NCI-H1417 (cell line): ENCODE results near the gene NPM1.
"Not testable (repeated sequence)": the region's sequence is repeated elsewhere in the genome, so short reads cannot be mapped to it uniquely, and the experiment has no call there.

Experiments used
- DNase-seq, 3 experiments: peaks; one replicate each; lab custom pipeline; 2025; lab: John Stamatoyannopoulos, UW

The NPM1 gene

GRCh38 chr5:171413153-171413910, 25.7 kb downstream of the NPM1 start:
- DNase-seq: no peak

GRCh38 chr5:171413993-171414392, 26.3 kb downstream of the NPM1 start:
- not testable (repeated sequence) for DNase-seq

- peak in 1 of 3 experiments; percentile 19 for DNase-seq
Measured at GRCh38 chr5:171415115-171415730, 27.6 kb downstream of the NPM1 start.

- no peak for DNase-seq
Measured at GRCh38 chr5:171416160-171417049, 28.8 kb downstream of the NPM1 start.

- DNase-seq: peak; percentile 30 to 70 (median 68)
Measured at GRCh38 chr5:171418316-171418981, 30.8 kb downstream of the NPM1 start.

GRCh38 chr5:171418982-171419687, 31.5 kb downstream of the NPM1 start, which contains the start of gene FGF18:
FGF18 (plus strand) TSS chr5:171419647; CDS start chr5:171420200, 553 bp downstream.
- peak in 2 of 3 experiments; percentile 72 for DNase-seq

GRCh38 chr5:171419688-171420430, 32.2 kb downstream of the NPM1 start:
- DNase-seq: no peak

- DNase-seq: no peak
Measured at GRCh38 chr5:171420431-171421241, 33.0 kb downstream of the NPM1 start.

- peak in 1 of 3 experiments; percentile 33 for DNase-seq
Measured at GRCh38 chr5:171421331-171422262, 33.9 kb downstream of the NPM1 start.

- no peak for DNase-seq
Measured at GRCh38 chr5:171422495-171422894, 34.8 kb downstream of the NPM1 start.

GRCh38 chr5:171422902-171423663, 35.4 kb downstream of the NPM1 start:
- no peak for DNase-seq

- DNase-seq: no peak
Measured at GRCh38 chr5:171424726-171425125, 37.1 kb downstream of the NPM1 start.

GRCh38 chr5:171425596-171426244, 38.1 kb downstream of the NPM1 start:
- DNase-seq: no peak

- DNase-seq: no peak
Measured at GRCh38 chr5:171426266-171426665, 38.6 kb downstream of the NPM1 start.

- no peak for DNase-seq
Measured at GRCh38 chr5:171426680-171427079, 39.0 kb downstream of the NPM1 start.

- DNase-seq: no peak
Measured at GRCh38 chr5:171427318-171428167, 39.9 kb downstream of the NPM1 start.
